Heart right ventricle (tissue), 16 donors: Measurements from ENCODE around the gene NUP205. TPM values are rescaled to one million over a fixed set of nuclear protein-coding genes. Genes with fewer than 3 reads are reported as not detected.
A peak's percentile ranks its signal among the peaks of the same experiment; 100 is the strongest.

Experiments used
- ATAC-seq, 8 donors: fragments of 200-7000 bp; cut with Tn5 transposase; one replicate each; pipeline ENCODE4 v1.9.1; 2020; ENCODE audit warnings: mild to moderate bottlenecking in 8 of 8, moderate library complexity in 8 of 8, moderate number of reproducible peaks in 1 of 8
- DNase-seq, 2 donors: peaks; one replicate each; pipeline ENCODE4 v3.0.0-alpha.2; 2020
- H3K27ac ChIP-seq, 10 donors: fragments of 200-600 bp; sonication (generic) in 2 of 10; one replicate each; pipeline versions ENCODE4 v1.5.0 to v1.8.0; 2020 to 2022; ENCODE audit warnings: mild to moderate bottlenecking in 3 of 10
- H3K27me3 ChIP-seq, 7 donors: fragments of 200-600 bp; one replicate each; pipeline ENCODE4 v1.8.0; 2021 to 2022; ENCODE audit warnings: mild to moderate bottlenecking in 2 of 7
- H3K36me3 ChIP-seq, 9 donors: fragments of 200-600 bp; sonication (generic) in 1 of 9; one replicate each; pipeline versions ENCODE4 v1.5.0 to v1.8.0; 2020 to 2022; ENCODE audit warnings: mild to moderate bottlenecking in 2 of 9
- H3K4me1 ChIP-seq, 9 donors: fragments of 200-600 bp; sonication (generic) in 1 of 9; one replicate each; pipeline versions ENCODE4 v1.5.0 to v1.8.0; 2020 to 2022; ENCODE audit warnings: mild to moderate bottlenecking in 4 of 9
- H3K4me3 ChIP-seq, 10 donors: fragments of 200-600 bp; sonication (generic) in 2 of 10; one replicate each; pipeline versions ENCODE4 v1.5.0 to v1.8.0; 2020 to 2022; ENCODE audit warnings: mild to moderate bottlenecking in 7 of 10, moderate library complexity in 2 of 10
- H3K9me3 ChIP-seq, 11 donors: fragments of 200-600 bp in 10 of 11; sonication (generic) in 2 of 11; one replicate each; pipeline versions ENCODE4 v1.5.0 to v1.8.0; 2013 to 2022; ENCODE audit warnings: mild to moderate bottlenecking in 2 of 11, control low read depth in 1 of 11, moderate library complexity in 1 of 11
- CTCF ChIP-seq, 9 donors: fragments of 200-600 bp; sonication (generic) in 2 of 9; IDR thresholded peaks; one replicate each; pipeline versions ENCODE4 v1.5.0 to v1.8.0; 2021 to 2022; ENCODE audit warnings: antibody characterized with exemption in 9 of 9, mild to moderate bottlenecking in 5 of 9, moderate library complexity in 1 of 9
- WGBS, 2 donors: extraction: QIAGEN DNeasy Blood & Tissue Kit; methylation state at CpG; one replicate each; pipeline ENCODE4 v1.1.7; 2013; ENCODE audit warnings: inconsistent platforms in 1 of 2; 5-methylcytosine and 5-hydroxymethylcytosine counted together
- intact Hi-C, 10 donors: fragments of 100-400 bp; cut with DNase I; formaldehyde crosslinking; loops; one replicate each; pipeline versions ENCODE4 v1.11.1 to v1.14.2; 2022
- polyA plus RNA-seq, 2 donors: library from polyadenylated mRNA; stranded (reverse); fragments of 200-250 nt; gene quantifications; one replicate each; pipeline ENCODE4 v1.2.3, GENCODE V29; 2013
- total RNA-seq, 10 donors: library from RNA; stranded (reverse); fragmentation: NEBNext Ultra II Directional in 3 of 10; extraction: Animal tissue kit (Norgen Biotek cat#: 25700) in 3 of 10; gene quantifications; one replicate each; pipeline versions ENCODE4 v1.2.1 to v1.2.4, GENCODE V29; 2021 to 2023
- donor health status: Arrhythmogenic right ventricular cardiomyopathy.
- donor health status: ischemic (EF 13 %, LVEDD 7.1; RV severe dilation, severe dysfunction).
- donor health status: healthy with polysubstance abuse.
- donor health status: DM: no; HTN: yes; CAD: no.
- donor health status: DM: no; HTN: no; CAD: no.
- donor health status: ischemic (EF 25% LVEDD 6.9; RV normal size, moderate dysfunction).
- donor health status: ischemic (EF 25% LVEDD 5.7; RV mildly dilated, moderate dysfunction).
- donor health status: healthy.
- donor health status: DM: yes; HTN: yes; CAD: no.
- donor health status: Ischemic cardiomyopathy.
- donor health status: ischemic (EF 35%, LVEDD 5.7; RV mildly dilated, moderate dysfunction).
- donor health status: nonischemic (EF 11% LVEDD 7.7; RV severe dilation, severe dysfunction).
- donor health status: DM: yes; HTN: yes; CAD: no.
- donor health status: PGD.
- donor health status: ischemic (EF 29% LVEDD 5.4; RV normal size, mild dysfunction).
- donor health status: nonischemic (EF 23%, LVEDD 6.1; RV moderate dilation, normal function).

The NUP205 gene
- total and polyA plus RNA-seq, 12 donors: 11.6 to 23.6 (median 14.1) TPM

- DNase-seq (peak; percentile 96), ATAC-seq (peak; percentile 98 to 100 (median 99))
- TF ChIP-seq CTCF (IDR thresholded peaks at IDR 0.05): no peak
- Histone ChIP-seq H3K27me3 (no peaks in the 10 kb centered on the region), H3K9me3 (no peaks in the 10 kb centered on the region), H3K4me1 (peaks cover 0 to 38% (median 27%) of the 10 kb centered on the region in 9 donors), H3K4me3 (peak within 1 kb of the TSS; percentile 66 to 86 (median 80)), H3K27ac (peak within 1 kb of the TSS; percentile 64 to 96 (median 93)), H3K36me3 (no peaks in the 10 kb centered on the region)
- WGBS, 2 donors: 0 to 1% methylated on average over 55 of the region's 55 CpGs
- intact Hi-C loops: loop anchor here in 9 of 10 donors (2.0 to 10.0 kb wide), 7 partner anchors 47 to 228 kb away; partner anchors contain the start of gene NUP205 (in 8 of the 9)
These were observed 47.7 kb upstream of the NUP205 start, which contains the start of gene CNOT4 for GRCh38 chr7:135509839-135510591. CNOT4 (minus strand) TSS chr7:135510102; CDS start chr7:135438331, 71,771 bp downstream.

- Histone ChIP-seq H3K27me3 (no peaks in the 10 kb centered on the region), H3K9me3 (no peaks in the 10 kb centered on the region), H3K4me1 (peaks cover 0 to 38% (median 27%) of the 10 kb centered on the region in 9 donors), H3K4me3 (peak overlapping the region; percentile 52 to 86 (median 80)), H3K36me3 (no peaks in the 10 kb centered on the region), H3K27ac (peak overlapping the region in 6 of 10 donors; percentile 59 to 96 (median 94))
- TF ChIP-seq CTCF (IDR thresholded peaks at IDR 0.05): peak in 2 of 9 donors; percentile 15 to 16
- ATAC-seq (no peak), DNase-seq (no peak)
- intact Hi-C loops: loop anchor here in 9 of 10 donors (2.0 to 10.0 kb wide), 5 partner anchors 46 to 228 kb away; partner anchors contain the start of gene NUP205 (in 8 of the 9)
- WGBS, 2 donors: 2 to 3% methylated on average over 17 of the region's 17 CpGs
These were observed 47.0 kb upstream of the NUP205 start for GRCh38 chr7:135510592-135511183.

- H3K4me3 ChIP-seq: no peak overlapping the region
- intact Hi-C loops: loop anchor here in 9 of 10 donors (2.0 to 10.0 kb wide), 4 partner anchors 45 to 230 kb away; partner anchors contain the start of gene NUP205 (in 7 of the 9)
- no peaks in the 10 kb centered on the region for H3K36me3 ChIP-seq
- H3K9me3 ChIP-seq: no peaks in the 10 kb centered on the region
- H3K27ac ChIP-seq: no peak overlapping the region
- ATAC-seq (no peak), DNase-seq (peak in 1 of 2 donors; percentile 29)
- H3K27me3 ChIP-seq: no peaks in the 10 kb centered on the region
- H3K4me1 ChIP-seq: peaks cover 0 to 24% (median 15%) of the 10 kb centered on the region in 9 donors
- 93 to 96% methylated on average over 2 of the region's 2 CpGs for WGBS, 2 donors
- TF ChIP-seq CTCF (IDR thresholded peaks at IDR 0.05): peak; percentile 35 to 70 (median 63)
These were observed 45.4 kb upstream of the NUP205 start for GRCh38 chr7:135512135-135512887.

GRCh38 chr7:135514856-135515255 lies 42.9 kb upstream of the NUP205 start:
- DNase-seq (no peak), ATAC-seq (no peak)
- WGBS, 2 donors: 78 to 80% methylated on average over 3 of the region's 3 CpGs
- no peaks in the 10 kb centered on the region for H3K36me3 ChIP-seq
- no peaks in the 10 kb centered on the region for H3K27me3 ChIP-seq
- H3K4me1 ChIP-seq: peaks cover 0 to 7% (median 0%) of the 10 kb centered on the region in 9 donors
- TF ChIP-seq CTCF (IDR thresholded peaks at IDR 0.05): no peak
- H3K4me3 ChIP-seq: no peak overlapping the region
- no peak overlapping the region for H3K27ac ChIP-seq
- H3K9me3 ChIP-seq: no peaks in the 10 kb centered on the region
- intact Hi-C loops: loop anchor here in 8 of 10 donors (5.0 to 10.0 kb wide), 3 partner anchors 42 to 233 kb away; partner anchors contain the start of gene NUP205 (in 7 of the 8)
